HEK293 (cell line): ENCODE results near the gene B4GALT4.

Experiments used
- CTCF ChIA-PET: fragments of 350-600 bp; formaldehyde crosslinking; extraction: SDS; loops from one replicate; lab custom pipeline; 2021; ENCODE audit warnings: antibody characterized with exemption; lab: Yijun Ruan, JAX
- POLR2A ChIA-PET: fragments of 300-600 bp; formaldehyde crosslinking; extraction: SDS; loops from one replicate; lab custom pipeline; 2020; ENCODE audit warnings: antibody characterized with exemption, inconsistent platforms; lab: Yijun Ruan, JAX
- H3K27ac ChIP-seq: fragments of 200-500 bp; sonication (Bioruptor generic); 2 replicates; pipeline ENCODE4 v1.5.1; 2014; ENCODE audit warnings: low read depth, low read length, control low read depth, inconsistent platforms; ENCODE audit errors: extremely low read depth
- H3K36me3 ChIP-seq, 2 experiments: fragments of 200-500 bp in 1 of 2; sonication (Bioruptor generic) in 1 of 2; 1 replicate in 1 of 2; 2 replicates in 1 of 2; pipeline ENCODE4 v1.5.1; 2014 to 2017; ENCODE audit warnings: inconsistent platforms in 2 of 2, low read length in 2 of 2; ENCODE audit not compliant: control insufficient read depth in 2 of 2, insufficient read depth in 1 of 2
- H3K4me1 ChIP-seq: fragments of 200-500 bp; sonication (Bioruptor generic); 2 replicates; pipeline ENCODE4 v1.5.1; 2014; ENCODE audit warnings: mild to moderate bottlenecking, low read length, inconsistent platforms; ENCODE audit not compliant: control insufficient read depth, insufficient read depth
- H3K4me3 ChIP-seq: 2 replicates; pipeline ENCODE4 v1.5.1; 2011; ENCODE audit warnings: low read depth, mild to moderate bottlenecking, control low read depth, low read length, moderate library complexity
- H3K9me3 ChIP-seq: fragments of 200-500 bp; sonication (Bioruptor generic); 2 replicates; pipeline ENCODE4 v1.5.1; 2014; ENCODE audit warnings: low read depth, low read length, inconsistent platforms; ENCODE audit not compliant: control insufficient read depth, insufficient read depth
- BCL11A ChIP-seq: fragments of 450-650 bp; formaldehyde crosslinking; IDR thresholded peaks from 2 replicates; pipeline ENCODE4 v1.5.1; 2016; ENCODE audit warnings: low read depth, missing biosample characterization, missing genetic modification characterization
- EGR2 ChIP-seq: fragments of 450-650 bp; formaldehyde crosslinking; IDR thresholded peaks from 2 replicates; pipeline ENCODE4 v1.5.1; 2016; ENCODE audit warnings: low read depth, missing biosample characterization, missing genetic modification characterization
- IKZF3 ChIP-seq: fragments of 450-650 bp; IDR thresholded peaks from 2 replicates; pipeline ENCODE4 v1.5.0; 2018; ENCODE audit warnings: missing biosample characterization, mild to moderate bottlenecking, missing genetic modification characterization, moderate library complexity
- MEIS1 ChIP-seq: sonication (generic); formaldehyde crosslinking; IDR thresholded peaks from 2 replicates; pipeline ENCODE4 v1.8.1; 2022; ENCODE audit warnings: missing genetic modification reagents, mild to moderate bottlenecking, borderline replicate concordance
- PATZ1 ChIP-seq: fragments of 450-650 bp; formaldehyde crosslinking; IDR thresholded peaks from 2 replicates; pipeline ENCODE4 v1.5.1; 2016; ENCODE audit warnings: missing biosample characterization, missing genetic modification characterization
- ZBTB1 ChIP-seq: fragments of 450-650 bp; formaldehyde crosslinking; IDR thresholded peaks from 2 replicates; pipeline ENCODE4 v1.5.1; 2016; ENCODE audit warnings: missing biosample characterization, missing genetic modification characterization
- ZBTB11 ChIP-seq: fragments of 450-650 bp; formaldehyde crosslinking; conservative IDR thresholded peaks from 2 replicates; pipeline ENCODE4 v1.5.1; 2016; ENCODE audit warnings: low read depth, missing biosample characterization, missing genetic modification characterization
- ZNF114 ChIP-seq: fragments of 450-650 bp; formaldehyde crosslinking; IDR thresholded peaks from 2 replicates; pipeline ENCODE4 v1.5.0; 2017; ENCODE audit warnings: missing biosample characterization, missing genetic modification characterization
- ZNF174 ChIP-seq: fragments of 450-650 bp; formaldehyde crosslinking; IDR thresholded peaks from 2 replicates; pipeline ENCODE4 v1.5.0; 2017; ENCODE audit warnings: missing biosample characterization, mild to moderate bottlenecking, missing genetic modification characterization
- ZNF175 ChIP-seq: fragments of 450-650 bp; formaldehyde crosslinking; IDR thresholded peaks from 2 replicates; pipeline ENCODE4 v1.5.1; 2016; ENCODE audit warnings: missing biosample characterization, missing genetic modification characterization
- ZNF311 ChIP-seq: fragments of 450-650 bp; formaldehyde crosslinking; IDR thresholded peaks from 2 replicates; pipeline ENCODE4 v1.5.1; 2017; ENCODE audit warnings: missing biosample characterization, missing genetic modification characterization, borderline replicate concordance
- ZNF423 ChIP-seq: fragments of 450-650 bp; formaldehyde crosslinking; IDR thresholded peaks from 2 replicates; pipeline ENCODE4 v1.5.1; 2016; ENCODE audit warnings: missing biosample characterization, missing genetic modification characterization
- ZNF488 ChIP-seq: fragments of 450-650 bp; formaldehyde crosslinking; IDR thresholded peaks from 2 replicates; pipeline ENCODE4 v1.5.1; 2016; ENCODE audit warnings: missing biosample characterization, missing genetic modification characterization
- ZNF530 ChIP-seq: fragments of 450-650 bp; formaldehyde crosslinking; IDR thresholded peaks from 2 replicates; pipeline ENCODE4 v1.5.1; 2016; ENCODE audit warnings: low read depth, missing biosample characterization, missing genetic modification characterization
- ZNF585B ChIP-seq: fragments of 450-650 bp; formaldehyde crosslinking; IDR thresholded peaks from 2 replicates; pipeline ENCODE4 v1.5.1; 2016; ENCODE audit warnings: missing biosample characterization, missing genetic modification characterization
- ZNF600 ChIP-seq: fragments of 450-650 bp; formaldehyde crosslinking; IDR thresholded peaks from 2 replicates; pipeline ENCODE4 v1.5.1; 2016; ENCODE audit warnings: missing biosample characterization, missing genetic modification characterization
- ZNF654 ChIP-seq: fragments of 450-650 bp; formaldehyde crosslinking; IDR thresholded peaks from 2 replicates; pipeline ENCODE4 v1.5.1; 2016; ENCODE audit warnings: low read depth, missing biosample characterization, missing genetic modification characterization
- ZNF677 ChIP-seq: fragments of 450-650 bp; IDR thresholded peaks from 2 replicates; pipeline ENCODE4 v1.5.0; 2018; ENCODE audit warnings: missing biosample characterization, mild to moderate bottlenecking, missing genetic modification characterization, moderate library complexity
- ZNF747 ChIP-seq: fragments of 450-650 bp; formaldehyde crosslinking; IDR thresholded peaks from 2 replicates; pipeline ENCODE4 v1.5.1; 2016; ENCODE audit warnings: missing biosample characterization, missing genetic modification characterization
- ZNF768 ChIP-seq: fragments of 450-650 bp; formaldehyde crosslinking; IDR thresholded peaks from 2 replicates; pipeline ENCODE4 v1.5.1; 2018; ENCODE audit warnings: missing biosample characterization, mild to moderate bottlenecking, missing genetic modification characterization
- ZNF776 ChIP-seq: fragments of 450-650 bp; formaldehyde crosslinking; IDR thresholded peaks from 2 replicates; pipeline ENCODE4 v1.5.0; 2017; ENCODE audit warnings: missing biosample characterization, missing genetic modification characterization, borderline replicate concordance
- ZNF777 ChIP-seq: fragments of 450-650 bp; formaldehyde crosslinking; IDR thresholded peaks from 2 replicates; pipeline ENCODE4 v1.5.1; 2017; ENCODE audit warnings: missing biosample characterization, missing genetic modification characterization, borderline replicate concordance
- ZNF791 ChIP-seq: fragments of 450-650 bp; formaldehyde crosslinking; IDR thresholded peaks from 2 replicates; pipeline ENCODE4 v1.5.1; 2016; ENCODE audit warnings: missing biosample characterization, missing genetic modification characterization

The B4GALT4 gene

GRCh38 chr3:119240101-119240590, 532 bp downstream of the B4GALT4 start (continued):
- no peak for TF ChIP-seq ZNF776 (tag by site-specific recombination)
- TF ChIP-seq ZNF585B (tag by site-specific recombination): no peak
- no peak for TF ChIP-seq ZNF677 (tag by site-specific recombination)
- no peak for TF ChIP-seq ZNF654 (tag by site-specific recombination)
- TF ChIP-seq ZBTB1 (tag by site-specific recombination): no peak
- peak; percentile 87 for TF ChIP-seq BCL11A (tag by site-specific recombination)
- TF ChIP-seq ZNF530 (tag by site-specific recombination): no peak
- TF ChIP-seq ZNF777 (tag by site-specific recombination): no peak
- no peak for TF ChIP-seq MEIS1 (CRISPR knock-in tag)
- no peak for TF ChIP-seq ZNF175 (tag by site-specific recombination)
- TF ChIP-seq ZNF791 (tag by site-specific recombination): no peak
- no peak for TF ChIP-seq ZNF488 (tag by site-specific recombination)
- no peak for TF ChIP-seq ZNF423 (tag by site-specific recombination)
- peak; percentile 48; the same call in 1 of the 2 replicates for TF ChIP-seq EGR2 (tag by site-specific recombination)
- no peak for TF ChIP-seq ZNF747
- TF ChIP-seq ZNF600: no peak
- TF ChIP-seq IKZF3 (tag by site-specific recombination): 0 out of 2 replicates have a peak, but pooled peaks have one; percentile 18

- no peaks in the 10 kb centered on the region for H3K9me3 ChIP-seq
- no peak overlapping the region for H3K27ac ChIP-seq
- no peaks in the 10 kb centered on the region for H3K4me1 ChIP-seq
- peak overlapping the region; percentile 76 for H3K4me3 ChIP-seq
- ChIA-PET CTCF (interaction anchor here (1.1 kb wide), 1 partner anchor 355 kb away, joined by 5 read pairs; no protein-coding TSS in a partner anchor), POLR2A (no interaction called here)
- no peak for TF ChIP-seq PATZ1 (tag by site-specific recombination)
- TF ChIP-seq ZNF768 (tag by site-specific recombination): no peak
- no peak for TF ChIP-seq ZBTB11
- TF ChIP-seq ZNF114 (tag by site-specific recombination): no peak
- no peak for TF ChIP-seq ZNF174
- TF ChIP-seq ZNF311 (tag by site-specific recombination): no peak
- TF ChIP-seq, all 188 proteins: peak for 0
- H3K36me3 ChIP-seq: peaks cover 4 to 26% of the 10 kb centered on the region in 2 experiments; a peak in 1 of 3 replicates
Observed at GRCh38 chr3:119239206-119239820, 1.4 kb downstream of the B4GALT4 start.
